ENCODE data around the gene WDR82.
A peak's percentile ranks its signal among the peaks of the same experiment; 100 is the strongest.

WDR82 gene

GRCh38 chr3:52225452-52226228 lies 52.8 kb downstream of the WDR82 start, which contains the start of gene TLR9:
TLR9 (minus strand) TSS chr3:52225645; CDS start chr3:52225529, 116 bp downstream.
- H3K27me3 ChIP-seq (ENCODE audit: low read depth, low read length): no peaks in the 10 kb centered on the region
- peaks cover 0 to 3% of the 10 kb centered on the region in 2 donors for H3K4me1 ChIP-seq (ENCODE audit: control insufficient read depth in 1 of 2, insufficient read depth in 2 of 2, low read length in 2 of 2)
- H3K9me3 ChIP-seq (ENCODE audit: control insufficient read depth in 1 of 2, low read length in 2 of 2): no peaks in the 10 kb centered on the region
- no peak within 1 kb of the TSS for H3K27ac ChIP-seq (ENCODE audit: low read length)
- H3K4me3 ChIP-seq (ENCODE audit: low read depth in 1 of 2, low read length in 2 of 2): no peak within 1 kb of the TSS
- peaks cover 14 to 28% of the 10 kb centered on the region in 2 donors for H3K36me3 ChIP-seq (ENCODE audit: control insufficient read depth in 1 of 2, insufficient read depth in 2 of 2, low read length in 2 of 2)

DNA sequence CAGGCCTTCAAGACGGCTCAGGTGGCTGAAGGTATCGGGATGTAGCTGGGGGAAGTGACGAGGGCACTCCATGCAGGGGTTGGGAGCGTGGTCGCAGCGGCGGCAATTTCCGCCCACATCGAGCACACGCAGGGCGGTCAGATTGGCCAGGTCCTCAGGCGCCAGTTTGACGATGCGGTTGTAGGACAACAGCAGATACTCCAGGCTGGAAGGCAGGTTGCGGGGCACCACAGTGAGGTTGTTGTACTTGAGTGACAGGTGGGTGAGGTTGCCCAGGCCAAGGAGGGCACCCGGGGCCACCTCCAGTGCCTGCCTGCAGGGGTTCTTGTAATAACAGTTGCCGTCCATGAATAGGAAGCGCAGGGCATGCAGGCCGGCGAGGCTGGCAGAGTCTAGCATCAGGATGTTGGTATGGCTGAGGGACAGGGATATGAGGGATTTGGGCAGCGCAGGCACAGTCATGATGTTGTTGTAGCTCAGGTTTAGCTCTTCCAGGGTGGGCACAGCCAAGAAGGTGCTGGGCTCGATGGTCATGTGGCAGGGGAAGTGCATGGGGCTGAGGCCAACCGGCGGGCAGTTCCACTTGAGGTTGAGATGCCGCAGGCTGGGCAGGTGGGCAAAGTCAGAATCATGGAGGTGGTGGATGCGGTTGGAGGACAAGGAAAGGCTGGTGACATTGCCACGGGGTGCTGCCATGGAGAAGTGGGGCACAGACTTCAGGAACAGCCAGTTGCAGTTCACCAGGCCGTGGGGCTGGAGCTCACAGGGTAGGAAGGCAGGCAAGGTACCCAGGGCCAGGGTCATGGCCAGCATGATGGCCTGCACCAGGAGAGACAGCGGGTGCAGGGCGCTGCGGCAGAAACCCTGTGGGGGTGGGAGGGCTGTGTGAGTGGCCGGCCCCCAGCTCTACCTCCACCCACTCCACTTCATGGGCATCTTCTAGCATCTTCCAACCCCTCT lies 54.7 kb downstream of the WDR82 start:
- H3K4me3 ChIP-seq (ENCODE audit: low read depth in 1 of 2, low read length in 2 of 2): no peak overlapping the region
- no peaks in the 10 kb centered on the region for H3K9me3 ChIP-seq (ENCODE audit: control insufficient read depth in 1 of 2, low read length in 2 of 2)
- H3K27ac ChIP-seq (ENCODE audit: low read length): no peak overlapping the region
- H3K36me3 ChIP-seq (ENCODE audit: control insufficient read depth in 1 of 2, insufficient read depth in 2 of 2, low read length in 2 of 2): peaks cover 0 to 9% of the 10 kb centered on the region in 2 donors
- peaks cover 0 to 5% of the 10 kb centered on the region in 2 donors for H3K4me1 ChIP-seq (ENCODE audit: control insufficient read depth in 1 of 2, insufficient read depth in 2 of 2, low read length in 2 of 2)
- H3K27me3 ChIP-seq (ENCODE audit: low read depth, low read length): no peaks in the 10 kb centered on the region

DNA sequence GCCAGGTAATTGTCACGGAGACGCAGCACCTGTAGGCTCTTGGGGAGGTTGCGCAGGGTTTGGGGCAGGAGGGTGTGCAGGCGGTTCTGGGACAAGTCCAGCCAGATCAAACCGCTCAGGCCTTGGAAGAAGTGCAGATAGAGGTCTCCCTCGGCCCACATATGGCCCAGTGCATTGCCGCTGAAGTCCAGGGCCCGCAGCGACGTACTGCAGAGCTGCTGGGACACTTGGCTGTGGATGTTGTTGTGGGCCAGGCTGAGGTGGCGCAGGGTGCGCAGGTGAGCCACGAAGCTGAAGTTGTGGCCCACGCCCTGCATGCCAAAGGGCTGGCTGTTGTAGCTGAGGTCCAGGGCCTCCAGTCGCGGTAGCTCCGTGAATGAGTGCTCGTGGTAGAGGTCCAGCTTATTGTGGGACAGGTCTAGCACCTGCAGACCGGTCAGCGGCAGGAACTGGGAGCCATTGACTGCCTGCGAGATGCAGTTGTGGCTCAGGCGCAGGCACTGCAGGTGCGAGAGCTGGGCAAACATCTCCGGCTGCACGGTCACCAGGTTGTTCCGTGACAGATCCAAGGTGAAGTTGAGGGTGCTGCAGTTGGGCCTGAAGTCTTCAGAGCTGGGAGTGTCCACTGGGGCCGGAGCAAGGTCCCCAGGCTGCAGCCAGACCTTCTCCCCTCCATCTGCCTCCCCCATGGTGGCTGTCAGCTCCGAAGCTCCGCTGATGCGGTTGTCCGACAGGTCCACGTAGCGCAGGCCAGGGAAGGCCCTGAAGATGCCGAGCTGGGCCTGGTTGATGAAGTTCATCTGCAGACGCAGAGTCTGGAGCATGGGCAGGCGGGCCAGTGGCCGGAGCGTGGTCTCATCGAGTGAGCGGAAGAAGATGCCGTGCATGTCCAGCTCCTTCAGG lies 55.9 kb downstream of the WDR82 start:
- Histone ChIP-seq H3K36me3 (ENCODE audit: control insufficient read depth in 1 of 2, insufficient read depth in 2 of 2, low read length in 2 of 2) (no peaks in the 10 kb centered on the region), H3K4me3 (ENCODE audit: low read depth in 1 of 2, low read length in 2 of 2) (no peak overlapping the region), H3K4me1 (ENCODE audit: control insufficient read depth in 1 of 2, insufficient read depth in 2 of 2, low read length in 2 of 2) (peaks cover 0 to 13% of the 10 kb centered on the region in 2 donors), H3K27ac (ENCODE audit: low read length) (no peak overlapping the region), H3K9me3 (ENCODE audit: control insufficient read depth in 1 of 2, low read length in 2 of 2) (no peaks in the 10 kb centered on the region), H3K27me3 (ENCODE audit: low read depth, low read length) (no peaks in the 10 kb centered on the region)

GRCh38 chr3:52221563-52222318 lies 56.7 kb downstream of the WDR82 start:
- no peak overlapping the region for H3K4me3 ChIP-seq (ENCODE audit: low read depth in 1 of 2, low read length in 2 of 2)
- H3K27me3 ChIP-seq (ENCODE audit: low read depth, low read length): no peaks in the 10 kb centered on the region
- H3K9me3 ChIP-seq (ENCODE audit: control insufficient read depth in 1 of 2, low read length in 2 of 2): no peaks in the 10 kb centered on the region
- peaks cover 5 to 20% of the 10 kb centered on the region in 2 donors for H3K4me1 ChIP-seq (ENCODE audit: control insufficient read depth in 1 of 2, insufficient read depth in 2 of 2, low read length in 2 of 2)
- H3K36me3 ChIP-seq (ENCODE audit: control insufficient read depth in 1 of 2, insufficient read depth in 2 of 2, low read length in 2 of 2): no peaks in the 10 kb centered on the region
- no peak overlapping the region for H3K27ac ChIP-seq (ENCODE audit: low read length)

- no peaks in the 10 kb centered on the region for H3K27me3 ChIP-seq (ENCODE audit: low read depth, low read length)
- peaks cover 9 to 26% of the 10 kb centered on the region in 2 donors for H3K4me1 ChIP-seq (ENCODE audit: control insufficient read depth in 1 of 2, insufficient read depth in 2 of 2, low read length in 2 of 2)
- no peaks in the 10 kb centered on the region for H3K9me3 ChIP-seq (ENCODE audit: control insufficient read depth in 1 of 2, low read length in 2 of 2)
- H3K27ac ChIP-seq (ENCODE audit: low read length): no peak overlapping the region
- H3K4me3 ChIP-seq (ENCODE audit: low read depth in 1 of 2, low read length in 2 of 2): no peak overlapping the region
- no peaks in the 10 kb centered on the region for H3K36me3 ChIP-seq (ENCODE audit: control insufficient read depth in 1 of 2, insufficient read depth in 2 of 2, low read length in 2 of 2)
Measured at GRCh38 chr3:52221141-52221562, 57.3 kb downstream of the WDR82 start.

DNA sequence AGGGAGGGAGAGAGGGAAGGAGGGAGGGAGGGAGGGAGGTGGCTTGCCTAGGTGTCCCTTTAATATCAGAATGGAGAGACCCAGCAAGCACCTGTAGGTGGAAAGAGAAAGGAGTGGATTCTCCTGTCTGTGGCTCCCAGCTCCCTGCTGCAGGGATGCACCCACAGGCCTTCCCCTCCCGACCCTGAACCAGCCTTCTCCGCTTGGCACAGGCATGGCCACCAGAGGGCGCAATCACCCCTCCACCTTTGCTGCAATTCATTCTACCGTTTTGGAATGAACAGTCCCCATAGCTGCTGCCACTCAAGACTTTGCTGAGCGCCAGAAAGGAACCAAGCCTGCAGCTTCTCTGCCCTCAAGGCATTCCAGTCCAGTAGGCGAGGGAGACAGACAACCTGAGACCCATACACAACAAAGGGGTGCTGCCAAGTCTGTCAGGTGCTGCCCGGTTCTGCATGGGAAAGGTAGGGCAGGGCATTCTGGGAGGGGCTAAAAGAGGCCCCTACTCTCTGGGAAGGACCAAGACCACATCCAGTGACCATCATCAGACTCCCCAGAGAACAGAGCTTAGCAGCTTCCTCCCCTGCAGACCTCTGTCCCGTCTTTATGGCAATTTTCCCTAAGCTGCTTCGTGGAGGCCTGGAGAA lies 57.9 kb downstream of the WDR82 start:
- H3K4me1 ChIP-seq (ENCODE audit: control insufficient read depth in 1 of 2, insufficient read depth in 2 of 2, low read length in 2 of 2): peaks cover 9 to 26% of the 10 kb centered on the region in 2 donors
- H3K27me3 ChIP-seq (ENCODE audit: low read depth, low read length): no peaks in the 10 kb centered on the region
- no peaks in the 10 kb centered on the region for H3K9me3 ChIP-seq (ENCODE audit: control insufficient read depth in 1 of 2, low read length in 2 of 2)
- no peak overlapping the region for H3K27ac ChIP-seq (ENCODE audit: low read length)
- no peak overlapping the region for H3K4me3 ChIP-seq (ENCODE audit: low read depth in 1 of 2, low read length in 2 of 2)
- peaks cover 2 to 3% of the 10 kb centered on the region in 2 donors for H3K36me3 ChIP-seq (ENCODE audit: control insufficient read depth in 1 of 2, insufficient read depth in 2 of 2, low read length in 2 of 2)

GRCh38 chr3:52218937-52219650 lies 59.4 kb downstream of the WDR82 start:
- no peak overlapping the region for H3K27ac ChIP-seq (ENCODE audit: low read length)
- H3K4me1 ChIP-seq (ENCODE audit: control insufficient read depth in 1 of 2, insufficient read depth in 2 of 2, low read length in 2 of 2): peaks cover 9 to 26% of the 10 kb centered on the region in 2 donors
- peaks cover 17% of the 10 kb centered on the region in 2 donors for H3K36me3 ChIP-seq (ENCODE audit: control insufficient read depth in 1 of 2, insufficient read depth in 2 of 2, low read length in 2 of 2)
- H3K27me3 ChIP-seq (ENCODE audit: low read depth, low read length): no peaks in the 10 kb centered on the region
- H3K4me3 ChIP-seq (ENCODE audit: low read depth in 1 of 2, low read length in 2 of 2): no peak overlapping the region
- H3K9me3 ChIP-seq (ENCODE audit: control insufficient read depth in 1 of 2, low read length in 2 of 2): no peaks in the 10 kb centered on the region

DNA sequence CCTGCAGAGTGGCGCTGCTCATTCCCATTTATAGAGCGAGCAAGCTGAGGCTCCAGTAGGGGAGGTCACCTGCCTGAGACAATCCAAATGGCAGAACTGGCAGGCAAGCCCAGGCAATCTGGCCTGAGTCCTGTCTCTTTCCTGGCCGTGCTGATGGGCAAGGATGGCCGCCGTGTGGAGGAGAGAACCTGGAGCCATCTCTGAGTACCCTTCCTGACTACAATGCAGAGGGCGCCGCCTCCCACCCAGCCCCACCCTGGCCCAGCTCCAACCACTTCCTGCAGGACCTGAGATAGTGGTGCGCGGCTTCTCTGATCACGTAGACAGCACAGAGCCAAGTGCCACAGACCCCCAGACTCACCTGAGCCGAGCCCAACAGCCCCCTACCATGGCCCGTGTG lies 60.0 kb downstream of the WDR82 start:
- Histone ChIP-seq H3K36me3 (ENCODE audit: control insufficient read depth in 1 of 2, insufficient read depth in 2 of 2, low read length in 2 of 2) (peaks cover 23% of the 10 kb centered on the region in 2 donors), H3K27me3 (ENCODE audit: low read depth, low read length) (no peaks in the 10 kb centered on the region), H3K4me1 (ENCODE audit: control insufficient read depth in 1 of 2, insufficient read depth in 2 of 2, low read length in 2 of 2) (peaks cover 9 to 26% of the 10 kb centered on the region in 2 donors), H3K4me3 (ENCODE audit: low read depth in 1 of 2, low read length in 2 of 2) (no peak overlapping the region), H3K9me3 (ENCODE audit: control insufficient read depth in 1 of 2, low read length in 2 of 2) (no peaks in the 10 kb centered on the region), H3K27ac (ENCODE audit: low read length) (peak overlapping the region; percentile 87)

- H3K4me1 ChIP-seq (ENCODE audit: control insufficient read depth in 1 of 2, insufficient read depth in 2 of 2, low read length in 2 of 2): peaks cover 9 to 26% of the 10 kb centered on the region in 2 donors
- peak overlapping the region; percentile 87 for H3K27ac ChIP-seq (ENCODE audit: low read length)
- peaks cover 24 to 26% of the 10 kb centered on the region in 2 donors for H3K36me3 ChIP-seq (ENCODE audit: control insufficient read depth in 1 of 2, insufficient read depth in 2 of 2, low read length in 2 of 2)
- no peak overlapping the region for H3K4me3 ChIP-seq (ENCODE audit: low read depth in 1 of 2, low read length in 2 of 2)
- H3K9me3 ChIP-seq (ENCODE audit: control insufficient read depth in 1 of 2, low read length in 2 of 2): no peaks in the 10 kb centered on the region
- H3K27me3 ChIP-seq (ENCODE audit: low read depth, low read length): no peaks in the 10 kb centered on the region
Measured at GRCh38 chr3:52218026-52218425, 60.4 kb downstream of the WDR82 start.

All from muscle layer of duodenum (tissue), 2 donors.